ENCODE results near the gene C1S. TPM values are rescaled to one million over a fixed set of nuclear protein-coding genes. Genes with fewer than 3 reads are reported as not detected.
A peak's percentile ranks its signal among the peaks of the same experiment; 100 is the strongest.

C1S gene
- total RNA-seq, 3 donors from 2014 or later (not counting 1 experiment from before 2014, with no cell fraction given), result 1.6 to 1.9 (median 1.9) TPM

DNA sequence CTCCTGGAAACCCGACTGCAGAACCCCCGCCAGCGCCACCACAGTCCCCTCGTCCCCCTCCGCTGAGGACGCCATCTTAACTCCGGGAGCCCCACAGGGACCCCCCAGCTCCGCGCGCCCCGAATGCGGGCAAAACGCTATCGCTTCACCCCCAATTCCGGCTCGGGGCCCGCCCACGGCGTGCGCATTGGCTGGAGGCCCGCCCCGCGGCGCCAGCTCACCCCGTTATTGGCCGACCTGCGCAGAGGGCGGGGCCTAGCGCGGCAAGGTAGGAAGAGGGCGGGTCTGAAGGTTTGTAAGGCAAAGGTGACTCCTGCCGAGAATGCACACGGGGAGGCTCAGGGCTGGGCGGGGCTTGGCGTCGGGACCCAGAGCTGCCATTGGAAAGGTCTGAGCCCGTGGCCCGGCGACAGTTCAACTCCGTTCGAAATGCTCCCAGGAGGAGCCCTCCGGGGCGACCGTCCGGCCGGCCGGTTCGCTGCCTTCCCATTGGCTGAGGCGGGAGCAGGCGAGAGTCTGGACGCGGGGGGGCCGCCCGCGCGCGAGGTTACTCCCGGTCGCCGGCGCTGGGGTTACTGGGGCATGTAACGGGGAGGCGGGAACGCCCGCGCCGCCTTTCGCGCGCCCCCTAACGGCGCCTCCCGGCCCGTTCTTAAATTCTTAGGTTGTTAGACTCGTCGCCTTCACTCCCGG is 42.0 kb upstream of the C1S start, which contains the start of gene LPCAT3:
LPCAT3 (minus strand) TSS at position 127 of the 693 bp plus-strand sequence; CDS start at position 75, 52 bp downstream.
- peak; percentile 89 for TF ChIP-seq CTCF (IDR thresholded peaks at IDR 0.05)
- Mint-ChIP-seq H3K4me3 (peak within 1 kb of the TSS; percentile 87), H3K4me1 (peaks cover 13 to 25% of the 10 kb centered on the region in 2 donors), H3K27me3 (ENCODE audit: low read depth in 2 of 2) (no peaks in the 10 kb centered on the region), H3K36me3 (no peaks in the 10 kb centered on the region), H3K27ac (peak within 1 kb of the TSS; percentile 69 to 82), H3K9me3 (no peaks in the 10 kb centered on the region)
- H3K9me3 ChIP-seq (ENCODE audit: control insufficient read depth, insufficient read depth, low read length), result no peaks in the 10 kb centered on the region
- H3K36me3 ChIP-seq (ENCODE audit: control insufficient read depth, insufficient read depth, low read length), result no peaks in the 10 kb centered on the region
- H3K27me3 ChIP-seq (ENCODE audit: control insufficient read depth, insufficient read depth, low read length), result no peaks in the 10 kb centered on the region
- H3K4me3 ChIP-seq (ENCODE audit: low read length), result peak within 1 kb of the TSS; percentile 92
- H3K27ac ChIP-seq (ENCODE audit: low read length), result peak within 1 kb of the TSS; percentile 93
- intact Hi-C loops (cut with micrococcal nuclease), result loop anchor here (1.0 to 5.0 kb wide), 8 partner anchors 48 to 166 kb away; partner anchors contain the start of genes C1R, C1RL, EMG1 and PHB2
- peak; percentile 97 to 99 for DNase-seq
- H3K4me1 ChIP-seq (ENCODE audit: control insufficient read depth, insufficient read depth, low read length), result peaks cover 11% of the 10 kb centered on the region
- peak; percentile 91 to 98 (median 91) for ATAC-seq
- under 1% methylated on average over 77 of the region's 77 CpGs for WGBS (ENCODE audit: insufficient coverage)

DNA sequence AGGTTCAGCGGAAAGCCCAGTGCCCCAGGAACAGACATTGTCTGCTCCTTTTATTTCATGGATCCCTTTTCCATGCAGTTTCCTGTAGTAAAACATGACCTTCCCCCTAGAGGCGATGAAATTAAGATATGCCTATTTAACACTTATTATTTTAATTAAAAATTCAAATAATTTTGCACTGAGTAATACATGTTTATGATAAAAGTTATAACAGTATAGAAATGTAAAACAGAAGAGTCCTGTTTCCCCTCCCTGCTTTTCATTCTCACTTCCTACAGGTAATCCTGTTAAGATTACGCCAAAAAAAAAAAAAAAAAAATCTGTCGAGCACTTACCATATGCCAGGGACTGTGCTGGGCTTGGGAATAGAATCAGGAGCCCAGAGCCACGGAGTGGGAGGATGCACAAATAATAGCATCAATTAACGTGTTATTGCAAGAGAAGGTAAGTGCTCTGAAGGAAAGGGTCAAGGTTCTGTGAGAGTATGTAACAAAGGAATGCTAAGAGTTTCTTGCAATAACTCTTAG is 41.4 kb upstream of the C1S start:
- Histone ChIP-seq H3K4me1 (ENCODE audit: control insufficient read depth, insufficient read depth, low read length) (peaks cover 11% of the 10 kb centered on the region), H3K27ac (ENCODE audit: low read length) (peak overlapping the region; percentile 93), H3K9me3 (ENCODE audit: control insufficient read depth, insufficient read depth, low read length) (no peaks in the 10 kb centered on the region), H3K27me3 (ENCODE audit: control insufficient read depth, insufficient read depth, low read length) (no peaks in the 10 kb centered on the region), H3K4me3 (ENCODE audit: low read length) (peak overlapping the region; percentile 92), H3K36me3 (ENCODE audit: control insufficient read depth, insufficient read depth, low read length) (no peaks in the 10 kb centered on the region)
- Mint-ChIP-seq H3K36me3 (no peaks in the 10 kb centered on the region), H3K9me3 (no peaks in the 10 kb centered on the region), H3K27ac (peak overlapping the region; percentile 69 to 82), H3K27me3 (ENCODE audit: low read depth in 2 of 2) (no peaks in the 10 kb centered on the region), H3K4me1 (peaks cover 13 to 19% of the 10 kb centered on the region in 2 donors), H3K4me3 (peak overlapping the region; percentile 87)
- intact Hi-C loops (cut with micrococcal nuclease), result loop anchor here (5.0 kb wide), 3 partner anchors 67 to 88 kb away; partner anchors contain the start of genes C1R, C1RL and PTPN6
- ATAC-seq (no peak), DNase-seq (peak in 1 of 2 donors; percentile 14)
- TF ChIP-seq CTCF (IDR thresholded peaks at IDR 0.05), result peak; percentile 43
- WGBS (ENCODE audit: insufficient coverage), result 19% methylated on average over 4 of the region's 6 CpGs

DNA sequence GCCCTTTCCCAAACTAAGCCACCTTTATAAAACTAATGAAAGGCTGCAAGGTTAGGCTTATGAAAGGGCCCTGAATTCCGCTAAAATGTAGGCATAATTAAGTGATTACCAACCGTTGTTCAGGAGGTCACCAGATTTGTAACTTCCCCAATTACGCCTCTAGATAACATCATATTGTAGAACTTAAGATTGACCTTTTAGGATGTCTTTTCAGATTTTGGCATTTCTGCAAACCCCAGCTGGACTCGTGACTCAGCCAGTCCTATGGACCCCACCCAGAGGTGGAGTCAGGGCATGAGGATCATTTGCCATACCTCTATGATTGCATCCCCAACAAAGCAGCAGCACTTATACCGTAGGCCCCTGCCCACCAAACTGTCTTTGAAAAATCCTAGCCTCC is 38.6 kb upstream of the C1S start:
- intact Hi-C loops (cut with micrococcal nuclease), result no loop called here
- Mint-ChIP-seq H3K27ac (no peak overlapping the region), H3K36me3 (no peaks in the 10 kb centered on the region), H3K9me3 (no peaks in the 10 kb centered on the region), H3K4me1 (peaks cover 9 to 11% of the 10 kb centered on the region in 2 donors), H3K27me3 (ENCODE audit: low read depth in 2 of 2) (no peaks in the 10 kb centered on the region), H3K4me3 (no peak overlapping the region)
- no peaks in the 10 kb centered on the region for H3K9me3 ChIP-seq (ENCODE audit: control insufficient read depth, insufficient read depth, low read length)
- WGBS (ENCODE audit: insufficient coverage), result 85% methylated on average over 5 of the region's 5 CpGs
- H3K27me3 ChIP-seq (ENCODE audit: control insufficient read depth, insufficient read depth, low read length), result no peaks in the 10 kb centered on the region
- no peak overlapping the region for H3K27ac ChIP-seq (ENCODE audit: low read length)
- no peak for TF ChIP-seq CTCF (IDR thresholded peaks at IDR 0.05)
- ATAC-seq (no peak), DNase-seq (no peak)
- H3K4me3 ChIP-seq (ENCODE audit: low read length), result no peak overlapping the region
- peaks cover 11% of the 10 kb centered on the region for H3K4me1 ChIP-seq (ENCODE audit: control insufficient read depth, insufficient read depth, low read length)
- H3K36me3 ChIP-seq (ENCODE audit: control insufficient read depth, insufficient read depth, low read length), result no peaks in the 10 kb centered on the region
